Fibroblast of lung (primary cell): ENCODE data around the gene TBC1D12. TPM values are rescaled to one million over a fixed set of nuclear protein-coding genes. Genes with fewer than 3 reads are reported as not detected.

Source experiments
- DNase-seq, 2 donors: peaks; one replicate each; pipeline versions ENCODE4 v3.0.0 to v3.0.0-alpha.2; 2010; ENCODE audit warnings: low read depth in 2 of 2
- H2AFZ ChIP-seq: 2 replicates; pipeline ENCODE4 v1.5.1; 2012; ENCODE audit warnings: low read length, control low read depth, inconsistent platforms
- H3K27ac ChIP-seq: 2 replicates; pipeline ENCODE4 v1.5.1; 2011; ENCODE audit warnings: low read length, control low read depth; ENCODE audit not compliant: insufficient read depth
- H3K27me3 ChIP-seq: 2 replicates; pipeline ENCODE4 v1.5.1; 2011; ENCODE audit warnings: mild to moderate bottlenecking, low read length; ENCODE audit not compliant: control insufficient read depth, insufficient read depth
- H3K36me3 ChIP-seq: 2 replicates; pipeline ENCODE4 v1.5.1; 2011; ENCODE audit warnings: low read length; ENCODE audit not compliant: control insufficient read depth, insufficient read depth
- H3K4me1 ChIP-seq: 2 replicates; pipeline ENCODE4 v1.5.1; 2011; ENCODE audit warnings: low read length; ENCODE audit not compliant: control insufficient read depth, insufficient read depth; ENCODE audit errors: extremely low read depth
- H3K4me2 ChIP-seq: 2 replicates; pipeline ENCODE4 v1.5.1; 2011; ENCODE audit warnings: low read length, control low read depth; ENCODE audit not compliant: insufficient read depth; ENCODE audit errors: extremely low read depth
- H3K4me3 ChIP-seq, 4 experiments: fragments of 200-600 bp in 1 of 4; sonication (generic) in 1 of 4; replicated peaks in 1 of 4; 2 replicates each; pipeline ENCODE4 v1.5.1; 2011 to 2016; ENCODE audit warnings: low read length in 4 of 4, low read depth in 3 of 4, mild to moderate bottlenecking in 3 of 4, control low read depth in 2 of 4, inconsistent platforms in 1 of 4, mixed read lengths in 1 of 4; ENCODE audit not compliant: insufficient read depth in 1 of 4; ENCODE audit errors: control extremely low read depth in 1 of 4
- H3K79me2 ChIP-seq: 2 replicates; pipeline ENCODE4 v1.5.1; 2012; ENCODE audit warnings: mild to moderate bottlenecking, low read length, inconsistent platforms; ENCODE audit not compliant: control insufficient read depth, insufficient read depth
- H3K9ac ChIP-seq: 2 replicates; pipeline ENCODE4 v1.5.1; 2011; ENCODE audit warnings: mild to moderate bottlenecking, low read length, control low read depth; ENCODE audit not compliant: insufficient read depth
- H3K9me3 ChIP-seq: 2 replicates; pipeline ENCODE4 v1.5.1; 2012; ENCODE audit warnings: low read depth, low read length; ENCODE audit not compliant: control insufficient read depth, insufficient read depth
- H4K20me1 ChIP-seq: 2 replicates; pipeline ENCODE4 v1.5.1; 2011; ENCODE audit warnings: low read length; ENCODE audit not compliant: control insufficient read depth, insufficient read depth; ENCODE audit errors: extremely low read depth
- EZH2 ChIP-seq: IDR thresholded peaks from 2 replicates; pipeline ENCODE4 v1.5.1; 2012; ENCODE audit warnings: low read length, control low read depth, mild to moderate bottlenecking; ENCODE audit errors: missing control alignments
- polyA plus RNA-seq, 2 donors: library from polyadenylated mRNA; depleted of rRNA in 1 of 2; stranded (reverse) in 1 of 2; unstranded in 1 of 2; fragments of >200 nt; gene quantifications; 2 replicates each; pipeline ENCODE4 v1.2.1, GENCODE V29; 2011 to 2012; ENCODE audit warnings: missing spikeins in 1 of 2
- total RNA-seq: library from RNA; depleted of rRNA; stranded (reverse); fragments of >200 nt; gene quantifications from 2 replicates; pipeline ENCODE4 v1.2.1, GENCODE V29; 2014
- TF ChIP-seq, protein P1 (sequence below), 2 donors: IDR thresholded peaks in 1 of 2; conservative IDR thresholded peaks in 1 of 2; 1 replicate in 1 of 2; 2 replicates in 1 of 2; pipeline ENCODE4 v1.5.1; 2011 to 2012; ENCODE audit warnings: low read length in 2 of 2, control low read depth in 1 of 2, inconsistent platforms in 1 of 2, low read depth in 1 of 2, mild to moderate bottlenecking in 1 of 2

The TBC1D12 gene
- total and polyA plus RNA-seq, 2 donors (not counting 1 experiment from before 2014, with no cell fraction given), result 7.8 to 13.9 TPM

DNA sequence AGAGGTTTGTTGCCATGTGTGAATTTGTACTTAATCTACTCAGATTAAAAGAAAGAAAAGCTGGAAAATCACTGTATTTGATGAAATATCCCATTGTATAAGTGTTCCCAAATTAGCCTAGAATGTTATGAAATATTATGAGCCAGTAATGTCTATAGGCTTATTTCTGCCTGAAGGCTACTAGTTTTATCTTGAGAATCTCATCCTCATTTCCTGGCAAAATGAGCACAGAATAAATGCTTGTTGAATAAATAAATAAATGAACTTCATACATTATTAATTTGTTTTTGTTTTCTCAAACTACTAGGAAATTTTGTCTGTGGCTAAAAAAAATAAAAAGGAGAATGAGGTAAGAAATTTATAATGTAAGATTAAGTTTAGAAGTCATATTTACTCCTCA is 168.7 kb downstream of the TBC1D12 start:
- Histone ChIP-seq H4K20me1 (no peaks in the 10 kb centered on the region), H3K9me3 (no peaks in the 10 kb centered on the region), H3K36me3 (peaks cover 1% of the 10 kb centered on the region), H3K27me3 (no peaks in the 10 kb centered on the region), H3K4me2 (no peak overlapping the region), H3K4me3 (no peak overlapping the region), H2AFZ (no peak overlapping the region), H3K4me1 (no peaks in the 10 kb centered on the region), H3K9ac (no peak overlapping the region), H3K27ac (no peak overlapping the region), H3K79me2 (no peaks in the 10 kb centered on the region)
- TF ChIP-seq, protein P1, sequence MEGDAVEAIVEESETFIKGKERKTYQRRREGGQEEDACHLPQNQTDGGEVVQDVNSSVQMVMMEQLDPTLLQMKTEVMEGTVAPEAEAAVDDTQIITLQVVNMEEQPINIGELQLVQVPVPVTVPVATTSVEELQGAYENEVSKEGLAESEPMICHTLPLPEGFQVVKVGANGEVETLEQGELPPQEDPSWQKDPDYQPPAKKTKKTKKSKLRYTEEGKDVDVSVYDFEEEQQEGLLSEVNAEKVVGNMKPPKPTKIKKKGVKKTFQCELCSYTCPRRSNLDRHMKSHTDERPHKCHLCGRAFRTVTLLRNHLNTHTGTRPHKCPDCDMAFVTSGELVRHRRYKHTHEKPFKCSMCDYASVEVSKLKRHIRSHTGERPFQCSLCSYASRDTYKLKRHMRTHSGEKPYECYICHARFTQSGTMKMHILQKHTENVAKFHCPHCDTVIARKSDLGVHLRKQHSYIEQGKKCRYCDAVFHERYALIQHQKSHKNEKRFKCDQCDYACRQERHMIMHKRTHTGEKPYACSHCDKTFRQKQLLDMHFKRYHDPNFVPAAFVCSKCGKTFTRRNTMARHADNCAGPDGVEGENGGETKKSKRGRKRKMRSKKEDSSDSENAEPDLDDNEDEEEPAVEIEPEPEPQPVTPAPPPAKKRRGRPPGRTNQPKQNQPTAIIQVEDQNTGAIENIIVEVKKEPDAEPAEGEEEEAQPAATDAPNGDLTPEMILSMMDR (conservative IDR thresholded peaks at IDR 0.05 in 1 of 2, IDR thresholded peaks at IDR 0.05 in 1 of 2; ENCODE audit: low read depth in 1 of 2, low read length in 2 of 2), result no peak
- no peak for TF ChIP-seq EZH2
- DNase-seq, result no peak

DNA sequence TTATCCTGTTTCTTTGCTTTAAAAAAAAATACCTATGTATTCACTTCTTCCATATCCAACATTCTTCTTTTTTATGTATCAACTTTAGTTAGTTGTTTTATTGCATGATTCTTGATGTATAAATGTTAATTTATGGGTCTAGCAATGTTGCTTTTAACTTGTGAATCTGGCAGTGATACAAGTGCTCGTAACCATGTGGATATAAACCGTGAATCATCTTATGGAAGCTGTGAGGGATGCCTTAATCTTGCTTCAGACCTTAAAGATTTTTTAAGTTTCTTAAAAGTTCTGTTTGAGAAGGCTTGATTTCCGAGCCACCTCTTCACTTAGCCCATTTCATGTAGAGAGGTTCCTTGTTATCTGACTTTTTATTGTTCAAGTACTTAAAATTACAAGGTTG is 169.2 kb downstream of the TBC1D12 start:
- H3K27ac ChIP-seq, result no peak overlapping the region
- no peak overlapping the region for H2AFZ ChIP-seq
- H3K4me1 ChIP-seq, result no peaks in the 10 kb centered on the region
- no peaks in the 10 kb centered on the region for H3K79me2 ChIP-seq
- H3K27me3 ChIP-seq, result no peaks in the 10 kb centered on the region
- no peaks in the 10 kb centered on the region for H4K20me1 ChIP-seq
- no peaks in the 10 kb centered on the region for H3K9me3 ChIP-seq
- DNase-seq, result peak; percentile 15 to 52
- H3K4me2 ChIP-seq, result no peak overlapping the region
- TF ChIP-seq, protein P1 (conservative IDR thresholded peaks at IDR 0.05 in 1 of 2, IDR thresholded peaks at IDR 0.05 in 1 of 2; ENCODE audit: low read depth in 1 of 2, low read length in 2 of 2), result no peak
- no peak for TF ChIP-seq EZH2
- no peak overlapping the region for H3K9ac ChIP-seq
- H3K4me3 ChIP-seq, result no peak overlapping the region
- peaks cover 1% of the 10 kb centered on the region for H3K36me3 ChIP-seq

DNA sequence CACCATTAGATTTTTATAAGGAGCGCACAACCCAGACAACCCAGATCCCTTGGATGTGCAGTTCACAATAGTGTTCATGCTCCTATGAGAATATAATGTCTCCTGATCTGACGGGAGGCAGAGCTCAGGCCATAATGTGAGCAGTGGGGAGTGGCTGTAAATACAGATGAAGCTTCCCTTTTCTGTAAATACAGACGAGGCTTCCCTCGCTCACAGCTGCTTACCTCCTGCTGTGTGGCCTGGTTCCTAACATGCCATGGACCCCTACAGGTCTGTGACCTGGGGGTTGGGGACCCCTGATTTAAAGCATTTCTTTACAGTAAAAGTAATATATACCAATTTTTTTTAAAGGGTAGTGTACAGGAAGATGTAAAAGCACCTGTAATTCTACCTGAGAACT is 176.4 kb downstream of the TBC1D12 start:
- H3K79me2 ChIP-seq, result no peaks in the 10 kb centered on the region
- H3K4me3 ChIP-seq, result no peak overlapping the region
- no peak overlapping the region for H2AFZ ChIP-seq
- H3K4me1 ChIP-seq, result no peaks in the 10 kb centered on the region
- peaks cover 4% of the 10 kb centered on the region for H3K36me3 ChIP-seq
- no peak for DNase-seq
- H3K9me3 ChIP-seq, result no peaks in the 10 kb centered on the region
- no peaks in the 10 kb centered on the region for H4K20me1 ChIP-seq
- TF ChIP-seq EZH2, result no peak
- TF ChIP-seq, protein P1 (conservative IDR thresholded peaks at IDR 0.05 in 1 of 2, IDR thresholded peaks at IDR 0.05 in 1 of 2; ENCODE audit: low read depth in 1 of 2, low read length in 2 of 2), result no peak
- no peak overlapping the region for H3K4me2 ChIP-seq
- no peak overlapping the region for H3K27ac ChIP-seq
- no peak overlapping the region for H3K9ac ChIP-seq
- H3K27me3 ChIP-seq, result no peaks in the 10 kb centered on the region
